ENCODE measurements around the gene MEGF6.

Gene MEGF6

GRCh38 chr1:3631320-3632260 is 20.3 kb upstream of the MEGF6 start:
- Histone ChIP-seq H3K4me3 (replicated peaks; ENCODE audit: insufficient read depth, low read length) (no peak overlapping the region), H3K27ac (replicated peaks) (no peak overlapping the region), H3K27me3 (ENCODE audit: insufficient read depth, poor library complexity, severe bottlenecking) (no peaks in the 10 kb centered on the region)
- TF ChIP-seq CTCF (IDR thresholded peaks at IDR 0.05; ENCODE audit: insufficient read depth, low read length) (no peak), REST (IDR thresholded peaks at IDR 0.05; ENCODE audit: insufficient replicate concordance, low read depth) (no peak), GABPA (IDR thresholded peaks at IDR 0.05; ENCODE audit: low read depth) (no peak), SPI1 (IDR thresholded peaks at IDR 0.05; ENCODE audit: borderline replicate concordance, low read depth) (no peak), POLR2AphosphoS5 (IDR thresholded peaks at IDR 0.05; ENCODE audit: low read depth) (no peak)
- no peak for DNase-seq (ENCODE audit: low read depth in 1 of 2, low spot score in 1 of 2)

- H3K4me3 ChIP-seq (replicated peaks; ENCODE audit: insufficient read depth, low read length): no peak overlapping the region
- no peak for DNase-seq (ENCODE audit: low read depth in 1 of 2, low spot score in 1 of 2)
- H3K27ac ChIP-seq (replicated peaks): no peak overlapping the region
- TF ChIP-seq SPI1 (IDR thresholded peaks at IDR 0.05; ENCODE audit: borderline replicate concordance, low read depth): no peak
- TF ChIP-seq POLR2AphosphoS5 (IDR thresholded peaks at IDR 0.05; ENCODE audit: low read depth): no peak
- no peak for TF ChIP-seq REST (IDR thresholded peaks at IDR 0.05; ENCODE audit: insufficient replicate concordance, low read depth)
- no peak for TF ChIP-seq CTCF (IDR thresholded peaks at IDR 0.05; ENCODE audit: insufficient read depth, low read length)
- no peaks in the 10 kb centered on the region for H3K27me3 ChIP-seq (ENCODE audit: insufficient read depth, poor library complexity, severe bottlenecking)
Observed at GRCh38 chr1:3630914-3631313, 19.6 kb upstream of the MEGF6 start.

GRCh38 chr1:3630161-3630611 is 18.9 kb upstream of the MEGF6 start:
- H3K27ac ChIP-seq (replicated peaks): no peak overlapping the region
- TF ChIP-seq REST (IDR thresholded peaks at IDR 0.05; ENCODE audit: insufficient replicate concordance, low read depth) (no peak), CTCF (IDR thresholded peaks at IDR 0.05; ENCODE audit: insufficient read depth, low read length) (no peak), SPI1 (IDR thresholded peaks at IDR 0.05; ENCODE audit: borderline replicate concordance, low read depth) (no peak), POLR2AphosphoS5 (IDR thresholded peaks at IDR 0.05; ENCODE audit: low read depth) (no peak), GABPA (IDR thresholded peaks at IDR 0.05; ENCODE audit: low read depth) (no peak)
- no peak for DNase-seq (ENCODE audit: low read depth in 1 of 2, low spot score in 1 of 2)
- no peak overlapping the region for H3K4me3 ChIP-seq (replicated peaks; ENCODE audit: insufficient read depth, low read length)
- H3K27me3 ChIP-seq (ENCODE audit: insufficient read depth, poor library complexity, severe bottlenecking): no peaks in the 10 kb centered on the region
